Peyer's patch (tissue), 4 donors: Measurements from ENCODE around the gene ADARB1.

ENCODE experiments used
- CTCF ChIP-seq, 6 experiments: fragments of 450-650 bp in 4 of 6; fragments of 200-600 bp in 2 of 6; sonication (generic) in 1 of 6; IDR thresholded peaks; one replicate each; pipeline ENCODE4 v1.5.1; 2017 to 2019; ENCODE audit warnings: antibody characterized with exemption in 6 of 6, mild to moderate bottlenecking in 3 of 6, moderate library complexity in 1 of 6
- POLR2A ChIP-seq, 2 donors: fragments of 450-650 bp; IDR thresholded peaks; one replicate each; pipeline ENCODE4 v1.5.1; 2017; ENCODE audit warnings: antibody characterized with exemption in 2 of 2, mild to moderate bottlenecking in 2 of 2, moderate library complexity in 2 of 2

GRCh38 chr21:45064091-45064490 is 10.3 kb upstream of the ADARB1 start:
- TF ChIP-seq POLR2A (IDR thresholded peaks at IDR 0.05) = no peak
- no peak for TF ChIP-seq CTCF (IDR thresholded peaks at IDR 0.05)
